T-helper 17 cell (primary cell): Measurements from ENCODE around the gene ATP4B. TPM values are rescaled to one million over a fixed set of nuclear protein-coding genes. Genes with fewer than 3 reads are reported as not detected.
"Not testable (repeated sequence)": the region's sequence is repeated elsewhere in the genome, so short reads cannot be mapped to it uniquely, and the experiment has no call there.

Experiments
- ATAC-seq: fragments of 150-1000 bp; cut with Tn5 transposase; 2 replicates; pipeline ENCODE4 v1.10.0; 2021; ENCODE audit warnings: mild to moderate bottlenecking, moderate library complexity
- DNase-seq, 3 donors: peaks; one replicate each; pipeline versions ENCODE4 v3.0.0 to v3.0.0-alpha.2; 2020 to 2021
- H3K9me3 ChIP-seq: one replicate; pipeline ENCODE4 v1.7.0; 2013; ENCODE audit warnings: low read length, mild to moderate bottlenecking; ENCODE audit not compliant: control insufficient read depth, poor library complexity, severe bottlenecking
- H3K27ac Mint-ChIP-seq: one replicate; pipeline ENCODE4 v1.8.0; 2022; ENCODE audit warnings: mild to moderate bottlenecking, moderate library complexity, mixed read lengths
- H3K27me3 Mint-ChIP-seq: one replicate; pipeline ENCODE4 v1.8.0; 2022; ENCODE audit warnings: mixed read lengths
- H3K36me3 Mint-ChIP-seq: one replicate; pipeline ENCODE4 v1.8.0; 2022; ENCODE audit warnings: low read depth, mixed read lengths
- H3K4me1 Mint-ChIP-seq: one replicate; pipeline ENCODE4 v1.8.0; 2022; ENCODE audit warnings: mild to moderate bottlenecking, mixed read lengths
- H3K4me3 Mint-ChIP-seq: one replicate; pipeline ENCODE4 v1.8.0; 2022; ENCODE audit warnings: mild to moderate bottlenecking, moderate library complexity, mixed read lengths
- total RNA-seq, 4 donors: library from RNA in 2 of 4; stranded (reverse) in 2 of 4; gene quantifications; one replicate each; pipeline ENCODE4 v1.2.3 and lab custom pipeline; 2022 to 2026

Gene ATP4B
- total RNA-seq, 2 donors from 2014 or later: not detected

DNA sequence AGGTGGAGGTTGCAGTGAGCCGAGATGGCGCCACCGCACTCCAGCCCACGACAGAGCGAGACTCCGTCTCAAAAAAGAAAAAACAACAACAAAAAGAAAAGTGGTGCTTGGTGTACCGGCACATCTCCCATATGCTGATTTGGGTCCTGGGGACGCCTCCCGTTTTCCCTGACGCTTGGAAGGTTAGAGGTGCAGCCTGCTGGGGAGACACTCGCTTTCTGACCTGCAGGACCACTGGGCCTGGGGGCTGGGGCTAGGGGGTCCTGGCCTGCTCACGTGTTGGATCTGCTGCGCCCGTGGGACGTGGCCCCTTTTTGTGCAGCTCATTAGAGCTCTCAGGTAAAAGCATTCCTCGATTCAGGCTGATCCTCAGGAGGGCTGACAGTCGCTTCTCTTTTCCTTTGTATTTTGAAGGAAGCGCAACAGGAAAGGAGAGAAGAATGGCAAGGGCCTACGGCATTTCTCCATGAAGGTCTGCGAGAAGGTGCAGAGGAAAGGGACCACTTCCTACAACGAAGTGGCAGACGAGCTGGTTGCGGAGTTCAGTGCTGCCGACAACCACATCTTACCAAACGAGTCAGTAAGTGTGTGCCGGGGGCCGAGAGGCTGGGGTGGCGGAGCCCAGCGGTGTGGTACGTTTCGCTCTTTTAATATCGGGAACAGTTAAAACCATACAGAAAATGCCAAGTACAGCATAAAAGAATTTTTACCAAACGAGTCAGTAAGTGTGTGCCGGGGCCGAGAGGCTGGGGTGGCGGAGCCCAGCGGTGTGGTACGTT, 25.1 kb downstream of the ATP4B start:
- H3K9me3 ChIP-seq: no peaks in the 10 kb centered on the region
- DNase-seq: no peak
- Mint-ChIP-seq H3K27ac (no peak overlapping the region), H3K4me3 (no peak overlapping the region), H3K36me3 (peaks cover 9% of the 10 kb centered on the region), H3K27me3 (no peaks in the 10 kb centered on the region), H3K4me1 (peaks cover 3% of the 10 kb centered on the region)
- ATAC-seq: no peak

DNA sequence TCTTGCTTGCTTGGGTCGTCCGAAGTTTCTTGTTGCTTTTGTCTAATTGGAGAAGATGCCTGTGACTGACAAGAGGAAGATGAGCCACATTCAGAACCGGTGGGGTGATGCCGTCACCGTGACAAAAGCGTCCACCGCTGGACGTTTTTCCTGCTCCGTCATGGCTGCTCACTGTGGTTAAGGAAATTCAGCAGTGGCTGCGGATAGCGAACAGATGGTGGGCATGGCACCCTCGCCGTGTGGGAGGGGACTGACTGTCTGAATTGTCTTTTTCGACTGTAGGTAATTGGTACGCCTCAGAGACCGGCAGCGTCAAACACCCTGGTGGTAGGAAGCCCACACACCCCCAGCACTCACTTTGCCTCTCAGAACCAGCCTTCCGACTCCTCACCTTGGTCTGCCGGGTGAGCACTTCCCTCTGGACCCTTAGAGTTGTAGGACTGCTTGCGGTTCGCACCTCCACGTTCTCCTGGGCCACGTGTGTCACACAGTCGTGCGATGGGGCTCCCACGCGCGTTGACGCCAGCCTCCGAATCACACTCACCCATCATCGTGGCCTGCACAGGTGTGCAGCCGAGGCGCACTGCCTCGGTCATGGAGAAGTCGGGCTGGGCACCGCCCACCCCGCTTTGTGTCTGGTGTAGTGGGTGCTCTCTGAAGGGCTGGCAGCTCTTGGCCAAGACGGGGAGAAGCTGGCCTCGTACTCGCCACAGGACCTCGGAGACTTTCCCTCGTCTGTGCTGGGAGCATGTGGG, 26.5 kb downstream of the ATP4B start:
- H3K4me3 Mint-ChIP-seq: no peak overlapping the region
- DNase-seq (no peak), ATAC-seq (no peak)
- H3K27me3 Mint-ChIP-seq: no peaks in the 10 kb centered on the region
- no peak overlapping the region for H3K27ac Mint-ChIP-seq
- H3K36me3 Mint-ChIP-seq: peaks cover 6% of the 10 kb centered on the region
- H3K4me1 Mint-ChIP-seq: peaks cover 3% of the 10 kb centered on the region
- no peaks in the 10 kb centered on the region for H3K9me3 ChIP-seq

DNA sequence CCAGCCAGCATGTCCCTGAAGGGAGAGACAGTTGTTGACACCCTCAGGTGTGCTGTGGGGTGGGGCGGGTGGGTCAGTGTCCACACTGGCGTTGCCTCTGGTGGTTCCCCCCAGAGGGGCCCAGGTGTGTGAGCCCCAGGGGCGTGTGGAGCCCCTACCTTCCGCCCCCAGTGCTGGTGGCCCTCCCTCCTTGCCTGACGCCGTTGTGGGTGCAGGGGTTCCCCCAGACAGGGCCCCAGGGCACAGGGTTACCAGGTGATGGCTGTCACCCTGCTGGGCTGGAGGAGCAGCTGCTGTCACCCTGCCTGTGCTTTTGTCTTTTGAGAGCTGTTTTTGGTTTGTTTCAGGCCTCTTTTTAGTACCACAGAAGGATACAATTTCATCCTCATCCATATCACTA, 27.2 kb downstream of the ATP4B start:
- no peak for ATAC-seq
- Mint-ChIP-seq H3K27me3 (no peaks in the 10 kb centered on the region), H3K4me1 (peaks cover 3% of the 10 kb centered on the region), H3K36me3 (peaks cover 6% of the 10 kb centered on the region), H3K27ac (no peak overlapping the region), H3K4me3 (no peak overlapping the region)
- no peak for DNase-seq
- H3K9me3 ChIP-seq: no peaks in the 10 kb centered on the region

DNA sequence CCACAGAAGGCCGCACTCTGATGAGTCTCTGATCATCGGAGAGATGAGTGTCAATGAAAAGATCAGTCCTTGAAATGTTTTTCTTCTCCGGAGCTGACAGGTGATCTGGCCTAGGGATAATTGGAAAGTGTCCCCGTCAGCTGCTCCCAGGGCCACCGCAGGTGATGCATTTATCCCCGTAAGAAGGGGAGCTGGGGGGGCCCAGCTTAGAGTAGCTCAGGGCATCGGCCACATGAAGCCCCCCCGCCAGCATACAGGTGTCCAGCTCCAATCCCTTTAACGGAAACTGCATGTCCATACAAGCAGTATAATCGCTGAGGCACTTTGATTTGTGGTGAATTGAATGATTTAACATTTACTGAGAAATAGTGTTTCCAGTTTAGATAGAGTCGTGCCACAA, 27.7 kb downstream of the ATP4B start:
- peaks cover 3% of the 10 kb centered on the region for H3K4me1 Mint-ChIP-seq
- no peak for ATAC-seq
- no peak overlapping the region for H3K4me3 Mint-ChIP-seq
- H3K27me3 Mint-ChIP-seq: no peaks in the 10 kb centered on the region
- peaks cover 6% of the 10 kb centered on the region for H3K36me3 Mint-ChIP-seq
- H3K27ac Mint-ChIP-seq: no peak overlapping the region
- DNase-seq: no peak
- H3K9me3 ChIP-seq: no peaks in the 10 kb centered on the region

DNA sequence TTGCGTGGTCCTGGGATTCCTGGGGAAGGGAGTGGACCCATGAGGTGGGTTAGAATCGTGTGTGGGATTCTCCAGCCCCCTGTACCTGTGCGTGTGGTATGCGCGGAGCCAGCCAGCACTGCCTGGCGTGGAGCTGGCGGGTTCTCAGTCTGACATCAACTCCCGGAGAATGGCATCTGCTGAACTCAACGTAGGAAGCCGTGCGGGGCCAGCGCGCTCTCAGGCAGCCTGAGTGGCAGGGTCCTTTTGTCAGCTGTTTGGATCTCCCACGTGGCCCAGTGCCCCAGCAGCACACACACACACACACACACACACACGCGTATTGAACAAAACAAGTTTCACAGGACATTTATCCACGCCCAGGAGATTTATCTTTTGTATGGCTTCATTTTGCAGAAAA, 28.1 kb downstream of the ATP4B start:
- ATAC-seq (no peak), DNase-seq (no peak)
- Mint-ChIP-seq H3K4me1 (peaks cover 3% of the 10 kb centered on the region), H3K36me3 (peaks cover 6% of the 10 kb centered on the region), H3K4me3 (no peak overlapping the region), H3K27ac (no peak overlapping the region), H3K27me3 (no peaks in the 10 kb centered on the region)
- H3K9me3 ChIP-seq: no peaks in the 10 kb centered on the region

DNA sequence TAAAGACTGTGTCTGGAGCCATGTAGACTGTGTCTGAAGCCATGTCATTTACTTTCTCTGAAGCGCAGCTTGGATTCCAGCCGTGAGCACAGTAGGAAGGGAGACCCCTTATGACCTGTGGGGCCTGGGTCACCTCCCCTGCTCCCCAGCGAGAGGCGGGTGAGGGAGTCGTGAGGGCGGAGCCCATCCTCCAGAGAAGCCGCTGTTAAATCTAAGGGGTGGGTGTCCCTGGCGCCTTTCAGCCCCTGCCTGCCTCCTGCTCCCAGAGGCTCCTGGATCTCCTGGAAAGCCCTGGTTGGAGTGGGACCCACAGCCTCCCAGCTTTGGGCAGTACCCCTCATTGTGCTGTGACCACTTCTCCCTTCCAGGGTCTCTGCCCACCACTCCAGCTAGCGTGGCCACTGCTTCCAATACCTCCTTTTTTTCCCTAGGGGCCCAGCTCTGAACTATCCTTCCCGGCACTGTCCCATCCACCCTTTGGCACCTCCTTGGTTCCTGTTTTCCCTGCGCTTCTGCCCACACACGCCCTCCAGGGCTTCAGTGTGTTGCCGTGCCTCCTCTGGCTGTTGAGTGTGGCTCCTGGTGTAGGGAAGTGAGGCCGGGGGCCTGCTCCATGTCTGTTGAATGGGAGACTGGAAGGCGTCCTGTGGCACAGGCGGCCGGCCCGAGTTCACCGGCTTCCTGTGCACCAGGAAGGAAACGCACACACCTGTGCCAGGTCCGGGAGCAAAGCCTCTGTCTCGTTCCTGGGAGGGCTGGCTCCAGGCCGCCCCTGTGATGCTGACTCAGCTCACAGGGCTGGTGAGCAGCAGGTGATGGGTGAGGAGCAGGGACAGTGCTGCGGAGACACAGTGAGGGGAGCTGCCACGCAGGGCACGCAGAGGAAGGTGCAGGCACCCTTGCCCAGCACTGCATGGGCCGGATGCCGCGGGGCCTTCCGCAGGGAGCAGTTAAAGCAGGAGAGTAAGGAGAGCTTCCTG, 29.4 kb downstream of the ATP4B start:
- no peak overlapping the region for H3K4me3 Mint-ChIP-seq
- no peaks in the 10 kb centered on the region for H3K27me3 Mint-ChIP-seq
- peaks cover 7% of the 10 kb centered on the region for H3K36me3 Mint-ChIP-seq
- DNase-seq (no peak), ATAC-seq (no peak)
- H3K4me1 Mint-ChIP-seq: peaks cover 7% of the 10 kb centered on the region
- H3K9me3 ChIP-seq: no peaks in the 10 kb centered on the region
- H3K27ac Mint-ChIP-seq: peak overlapping the region; percentile 27

DNA sequence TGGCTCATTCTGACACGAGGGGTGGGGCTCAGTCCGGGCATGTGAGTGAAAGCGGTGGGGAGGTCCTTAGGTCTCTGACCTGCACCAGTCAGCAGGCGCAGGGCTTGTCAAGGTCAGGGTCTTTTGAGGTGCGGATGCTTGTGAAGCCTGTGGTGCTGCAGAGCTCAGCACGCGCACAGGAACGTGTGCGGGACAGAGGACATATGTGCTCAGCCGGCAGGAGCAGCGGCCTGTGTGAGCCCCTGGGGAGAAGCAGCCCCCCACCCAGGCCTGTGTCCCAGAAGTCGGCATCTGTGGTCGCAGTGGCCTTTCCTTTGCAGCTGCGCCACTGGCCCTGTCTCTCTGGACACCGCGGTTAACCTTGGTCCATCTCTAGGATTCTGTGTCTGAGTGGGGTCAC, 30.9 kb downstream of the ATP4B start:
- H3K27me3 Mint-ChIP-seq: no peaks in the 10 kb centered on the region
- H3K27ac Mint-ChIP-seq: no peak overlapping the region
- DNase-seq (no peak), ATAC-seq (no peak)
- peaks cover 8% of the 10 kb centered on the region for H3K4me1 Mint-ChIP-seq
- no peaks in the 10 kb centered on the region for H3K9me3 ChIP-seq
- peak overlapping the region; percentile 28 for H3K4me3 Mint-ChIP-seq
- H3K36me3 Mint-ChIP-seq: peaks cover 12% of the 10 kb centered on the region

DNA sequence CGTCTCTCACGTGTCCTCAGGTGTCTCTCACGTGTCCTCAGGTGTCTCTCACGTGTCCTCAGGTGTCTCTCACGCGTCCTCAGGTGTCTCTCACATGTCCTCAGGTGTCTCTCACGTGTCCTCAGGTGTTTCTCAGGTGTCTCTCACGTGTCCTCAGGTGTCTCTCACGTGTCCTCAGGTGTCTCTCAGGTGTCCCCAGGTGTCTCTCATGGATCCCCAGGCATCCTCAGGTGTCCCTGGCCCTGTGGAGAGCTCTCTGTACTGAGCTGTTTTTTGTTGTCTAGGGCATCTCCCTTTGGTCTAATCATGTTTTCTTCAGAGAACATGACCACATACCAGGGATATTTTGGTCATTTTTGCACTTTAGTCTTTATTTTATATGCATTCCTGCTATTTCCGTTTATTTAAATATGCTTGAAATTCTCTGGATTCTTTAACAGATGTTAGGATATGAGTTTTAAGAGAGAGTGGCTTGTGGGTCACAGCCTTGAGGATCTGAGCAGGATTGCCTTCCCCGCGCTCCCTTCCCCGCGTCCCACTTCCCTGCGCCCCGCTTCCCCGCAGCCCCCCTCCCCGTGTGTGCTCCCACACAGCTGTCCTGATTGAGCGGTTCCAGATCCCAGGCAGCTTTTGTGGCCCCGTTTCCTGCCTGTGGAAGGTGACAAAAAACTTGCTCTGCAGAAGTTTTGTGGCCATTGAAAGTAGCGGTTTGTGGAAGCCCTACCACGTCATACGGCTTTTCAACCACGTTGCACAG, 31.9 kb downstream of the ATP4B start:
- no peak for ATAC-seq
- no peak for DNase-seq
- H3K4me3 Mint-ChIP-seq: no peak overlapping the region
- H3K4me1 Mint-ChIP-seq: peaks cover 11% of the 10 kb centered on the region
- H3K27ac Mint-ChIP-seq: no peak overlapping the region
- no peaks in the 10 kb centered on the region for H3K9me3 ChIP-seq
- H3K36me3 Mint-ChIP-seq: peaks cover 12% of the 10 kb centered on the region
- no peaks in the 10 kb centered on the region for H3K27me3 Mint-ChIP-seq

DNA sequence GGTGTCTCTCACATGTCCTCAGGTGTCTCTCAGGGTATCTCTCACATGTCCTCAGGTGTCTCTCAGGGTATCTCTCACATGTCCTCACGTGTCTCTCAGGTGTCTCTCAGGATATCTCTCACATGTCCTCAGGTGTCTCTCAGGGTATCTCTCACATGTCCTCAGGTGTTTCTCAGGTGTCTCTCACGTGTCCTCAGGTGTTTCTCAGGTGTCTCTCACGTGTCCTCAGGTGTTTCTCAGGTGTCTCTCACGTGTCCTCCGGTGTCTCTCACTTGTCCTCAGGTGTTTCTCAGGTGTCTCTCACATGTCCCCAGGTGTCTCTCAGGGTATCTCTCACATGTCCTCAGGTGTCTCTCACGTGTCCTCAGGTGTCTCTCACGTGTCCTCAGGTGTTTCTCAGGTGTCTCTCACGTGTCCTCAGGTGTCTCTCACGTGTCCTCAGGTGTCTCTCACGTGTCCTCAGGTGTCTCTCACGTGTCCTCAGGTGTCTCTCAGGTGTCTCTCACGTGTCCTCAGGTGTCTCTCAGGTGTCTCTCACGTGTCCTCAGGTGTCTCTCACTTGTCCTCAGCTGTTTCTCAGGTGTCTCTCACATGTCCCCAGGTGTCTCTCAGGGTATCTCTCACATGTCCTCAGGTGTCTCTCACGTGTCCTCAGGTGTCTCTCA, 33.2 kb downstream of the ATP4B start:
- H3K27ac Mint-ChIP-seq, DNase-seq, H3K27me3 Mint-ChIP-seq, H3K4me3 Mint-ChIP-seq, H3K9me3 ChIP-seq, ATAC-seq: not testable (repeated sequence)
- H3K4me1 Mint-ChIP-seq: peaks cover 11% of the 10 kb centered on the region
- H3K36me3 Mint-ChIP-seq: peaks cover 12% of the 10 kb centered on the region

DNA sequence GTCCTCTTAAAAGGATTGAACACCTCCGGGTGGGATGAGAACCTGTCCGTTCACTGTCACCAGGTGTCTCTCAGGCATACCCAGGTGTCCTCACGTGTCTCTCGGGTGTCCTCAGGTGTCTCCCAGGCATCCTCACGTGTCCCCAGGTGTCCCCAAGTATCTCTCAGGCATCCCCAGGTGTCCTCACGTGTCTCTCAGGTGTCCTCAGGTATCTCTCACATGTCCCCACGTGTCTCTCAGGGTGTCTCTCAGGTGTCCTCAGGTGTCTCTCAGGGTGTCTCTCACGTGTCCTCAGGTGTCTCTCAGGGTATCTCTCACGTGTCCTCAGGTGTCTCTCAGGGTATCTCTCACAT, 33.8 kb downstream of the ATP4B start:
- H3K36me3 Mint-ChIP-seq: peaks cover 9% of the 10 kb centered on the region
- no peak for ATAC-seq

DNA sequence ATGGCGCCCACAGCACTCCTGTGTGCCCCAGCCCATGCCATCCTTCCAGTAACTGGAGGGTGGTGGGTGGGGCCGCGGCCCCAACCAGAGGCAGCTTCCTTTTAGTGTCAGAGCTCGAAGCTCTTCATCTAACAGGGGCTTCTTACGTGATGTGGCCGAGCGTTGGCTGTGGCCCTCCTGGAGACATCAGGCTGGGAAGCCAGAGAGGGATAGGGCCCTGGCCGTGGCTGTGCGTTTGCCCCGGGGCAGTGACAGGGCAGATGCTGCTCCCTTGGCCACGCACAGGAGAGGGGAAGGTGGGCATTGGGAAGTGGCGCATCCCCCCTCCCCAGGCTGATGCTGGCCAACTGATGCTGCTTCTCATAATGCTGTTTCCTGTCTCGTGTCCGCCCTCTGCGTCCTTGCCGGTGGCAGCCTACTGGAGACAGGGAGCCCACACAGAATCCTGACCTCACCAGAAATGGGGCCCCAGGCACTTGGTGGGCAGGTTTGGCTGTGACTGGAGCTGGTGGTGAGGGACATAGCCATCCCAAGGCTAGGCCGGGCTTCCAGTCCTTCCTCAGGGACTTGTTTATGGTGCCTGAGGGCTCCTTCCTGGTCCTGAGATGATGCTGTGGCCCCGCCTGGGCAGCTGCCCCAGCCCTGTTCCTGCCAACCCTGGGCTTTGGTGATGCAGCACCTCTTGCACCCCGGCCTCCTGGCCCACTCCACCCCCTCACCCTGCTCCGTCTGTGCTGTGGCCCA, 34.3 kb downstream of the ATP4B start:
- no peak for ATAC-seq
- no peaks in the 10 kb centered on the region for H3K27me3 Mint-ChIP-seq
- DNase-seq: no peak

More for the DNA sequence above, 33.8 kb downstream of the ATP4B start:
- Mint-ChIP-seq H3K4me1 (peaks cover 8% of the 10 kb centered on the region), H3K4me3 (no peak overlapping the region), H3K27me3 (no peaks in the 10 kb centered on the region), H3K27ac (no peak overlapping the region)
- DNase-seq: no peak
- no peaks in the 10 kb centered on the region for H3K9me3 ChIP-seq

More for the DNA sequence above, 34.3 kb downstream of the ATP4B start:
- no peaks in the 10 kb centered on the region for H3K9me3 ChIP-seq
- H3K36me3 Mint-ChIP-seq: peaks cover 9% of the 10 kb centered on the region
- H3K27ac Mint-ChIP-seq: no peak overlapping the region
- no peak overlapping the region for H3K4me3 Mint-ChIP-seq
- peaks cover 9% of the 10 kb centered on the region for H3K4me1 Mint-ChIP-seq
